Central memory CD8-positive, alpha-beta T cell (primary cell): ENCODE measurements around the gene MSANTD1.
"Not testable (repeated sequence)": the region's sequence is repeated elsewhere in the genome, so short reads cannot be mapped to it uniquely, and the experiment has no call there.

Experiments used
- ATAC-seq: fragments of 150-1000 bp; cut with Tn5 transposase; replicated peaks from 2 replicates; pipeline ENCODE4 v1.10.0; 2022; ENCODE audit warnings: mild to moderate bottlenecking, moderate FRiP score, moderate number of reproducible peaks; ENCODE audit not compliant: poor library complexity, severe bottlenecking; ENCODE audit errors: extremely low read depth
- DNase-seq, 2 donors: peaks; one replicate each; pipeline ENCODE4 v3.0.0; 2021; ENCODE audit warnings: low spot score in 2 of 2
- H3K27ac Mint-ChIP-seq: one replicate; pipeline ENCODE4 v1.8.0; 2022; ENCODE audit warnings: low read depth, mild to moderate bottlenecking, moderate library complexity, mixed read lengths
- H3K27me3 Mint-ChIP-seq: one replicate; pipeline ENCODE4 v1.8.0; 2022; ENCODE audit warnings: mixed read lengths
- H3K36me3 Mint-ChIP-seq: one replicate; pipeline ENCODE4 v1.8.0; 2022; ENCODE audit warnings: mild to moderate bottlenecking, moderate library complexity, mixed read lengths; ENCODE audit not compliant: insufficient read depth
- H3K4me1 Mint-ChIP-seq: one replicate; pipeline ENCODE4 v1.8.0; 2022; ENCODE audit warnings: mixed read lengths
- H3K4me3 Mint-ChIP-seq: one replicate; pipeline ENCODE4 v1.8.0; 2022; ENCODE audit warnings: mild to moderate bottlenecking, moderate library complexity, mixed read lengths
- H3K9me3 Mint-ChIP-seq: one replicate; pipeline ENCODE4 v1.8.0; 2022; ENCODE audit warnings: mixed read lengths

Gene MSANTD1

GRCh38 chr4:3297066-3297859, 48.3 kb downstream of the MSANTD1 start:
- Mint-ChIP-seq H3K4me1 (peaks cover 38% of the 10 kb centered on the region), H3K27ac (peak overlapping the region; percentile 18), H3K27me3 (no peaks in the 10 kb centered on the region), H3K36me3 (peaks cover 7% of the 10 kb centered on the region), H3K9me3 (no peaks in the 10 kb centered on the region), H3K4me3 (no peak overlapping the region)
- ATAC-seq (no peak), DNase-seq (no peak)

DNA sequence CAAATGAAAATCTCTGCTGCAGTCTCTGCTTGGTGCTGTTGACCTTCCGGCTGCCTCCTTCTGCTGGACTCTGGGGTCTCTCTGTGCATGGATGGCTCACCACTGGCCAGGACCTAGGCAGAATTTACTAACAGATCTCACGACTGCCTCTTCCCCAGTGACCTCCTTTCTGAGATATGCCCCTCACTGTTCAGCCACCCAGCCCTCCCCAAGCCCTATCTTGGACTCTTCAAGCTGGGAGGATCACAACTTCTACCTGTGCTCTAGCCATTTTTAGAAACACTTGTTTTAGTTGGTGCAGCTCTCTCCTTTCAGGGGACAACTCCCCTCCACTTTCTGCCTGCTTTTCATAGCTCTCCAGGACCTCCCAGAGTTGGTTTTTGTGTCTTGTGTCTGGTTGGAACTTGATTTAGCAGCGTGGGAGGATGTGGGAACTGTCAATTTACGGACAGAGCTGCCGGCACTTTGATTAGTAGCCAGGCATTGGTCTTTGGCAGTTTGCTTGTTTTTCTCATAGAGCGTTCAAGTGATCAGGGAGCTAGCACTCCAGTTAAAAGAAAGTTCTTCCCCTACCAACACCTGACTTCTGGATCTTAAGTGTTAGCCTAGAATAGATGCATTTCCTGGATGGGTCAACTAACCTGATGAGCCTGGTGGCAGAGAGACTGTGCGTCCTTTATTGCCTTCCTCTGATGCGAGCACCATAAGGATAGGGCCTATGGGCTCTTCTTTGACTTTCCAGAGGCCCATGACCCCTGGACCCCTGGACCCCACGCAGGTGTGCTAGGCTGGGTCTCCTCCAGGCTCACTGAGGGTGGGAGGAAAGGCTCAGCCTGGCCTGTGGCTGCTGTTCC, 50.4 kb downstream of the MSANTD1 start:
- H3K4me1 Mint-ChIP-seq = peaks cover 43% of the 10 kb centered on the region
- DNase-seq = no peak
- H3K27ac Mint-ChIP-seq = no peak overlapping the region
- H3K9me3 Mint-ChIP-seq = no peaks in the 10 kb centered on the region
- H3K36me3 Mint-ChIP-seq = peaks cover 10% of the 10 kb centered on the region
- no peak overlapping the region for H3K4me3 Mint-ChIP-seq
- H3K27me3 Mint-ChIP-seq = no peaks in the 10 kb centered on the region
- ATAC-seq = no peak

DNA sequence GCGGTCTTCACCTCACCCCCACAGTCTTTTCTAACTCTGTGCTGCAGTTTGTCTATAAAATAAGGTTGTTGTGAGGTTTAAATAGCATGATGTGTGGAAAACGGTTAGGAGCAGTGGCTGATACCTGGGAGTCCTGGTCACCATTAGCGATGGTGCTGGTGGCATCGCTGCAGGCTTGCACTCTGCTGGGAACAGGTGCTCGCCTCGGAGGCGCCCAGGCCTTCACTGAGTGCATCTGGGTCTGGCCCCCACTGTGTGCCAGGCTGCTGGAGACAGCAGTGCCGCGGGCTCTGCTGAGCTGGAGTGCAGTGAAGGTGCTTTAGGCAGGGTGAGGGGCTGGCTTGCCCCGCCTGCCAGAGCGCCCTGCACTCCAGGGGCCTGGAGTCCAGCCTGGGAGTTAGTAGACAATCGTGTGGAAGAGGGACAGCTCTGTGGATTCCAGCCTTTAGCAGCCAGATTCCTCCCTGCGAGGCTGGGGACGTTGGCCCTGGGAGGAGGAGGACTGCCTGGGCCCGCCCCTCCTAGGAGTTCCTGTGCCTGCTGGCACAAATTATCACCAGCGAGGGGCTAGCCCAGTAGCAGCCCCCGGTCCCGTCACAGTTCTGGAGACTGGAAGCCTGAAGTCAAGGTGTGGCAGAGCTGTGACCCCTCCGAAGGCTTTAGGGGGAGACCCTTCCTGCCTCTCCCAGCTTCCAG, 51.2 kb downstream of the MSANTD1 start:
- Mint-ChIP-seq H3K27ac (no peak overlapping the region), H3K4me3 (no peak overlapping the region), H3K27me3 (no peaks in the 10 kb centered on the region), H3K36me3 (peaks cover 10% of the 10 kb centered on the region), H3K4me1 (peaks cover 38% of the 10 kb centered on the region), H3K9me3 (no peaks in the 10 kb centered on the region)
- ATAC-seq (no peak), DNase-seq (no peak)

GRCh38 chr4:3300882-3301281, 51.9 kb downstream of the MSANTD1 start:
- peak overlapping the region; percentile 88 for H3K4me3 Mint-ChIP-seq
- peak overlapping the region; percentile 92 for H3K27ac Mint-ChIP-seq
- not testable (repeated sequence) for ATAC-seq, DNase-seq, H3K9me3 Mint-ChIP-seq, H3K27me3 Mint-ChIP-seq
- peaks cover 38% of the 10 kb centered on the region for H3K4me1 Mint-ChIP-seq
- H3K36me3 Mint-ChIP-seq = peaks cover 10% of the 10 kb centered on the region

- H3K27ac Mint-ChIP-seq = peak overlapping the region; percentile 92
- H3K9me3 Mint-ChIP-seq = no peaks in the 10 kb centered on the region
- peaks cover 38% of the 10 kb centered on the region for H3K4me1 Mint-ChIP-seq
- peaks cover 10% of the 10 kb centered on the region for H3K36me3 Mint-ChIP-seq
- H3K27me3 Mint-ChIP-seq = no peaks in the 10 kb centered on the region
- DNase-seq (no peak), ATAC-seq (peak; percentile 16)
- H3K4me3 Mint-ChIP-seq = peak overlapping the region; percentile 88
Measured at GRCh38 chr4:3301450-3302172, 52.7 kb downstream of the MSANTD1 start.

- peak; percentile 97 for ATAC-seq
- peak; percentile 81 to 92 for DNase-seq
- Mint-ChIP-seq H3K27ac (peak overlapping the region; percentile 92), H3K36me3 (peaks cover 10% of the 10 kb centered on the region), H3K4me1 (peaks cover 38% of the 10 kb centered on the region), H3K9me3 (no peaks in the 10 kb centered on the region), H3K27me3 (no peaks in the 10 kb centered on the region), H3K4me3 (peak overlapping the region; percentile 88)
Measured at GRCh38 chr4:3302173-3302785, 53.3 kb downstream of the MSANTD1 start.

- Mint-ChIP-seq H3K36me3 (peaks cover 10% of the 10 kb centered on the region), H3K27me3 (no peaks in the 10 kb centered on the region), H3K27ac (peak overlapping the region; percentile 92), H3K4me3 (peak overlapping the region; percentile 88), H3K4me1 (peaks cover 32% of the 10 kb centered on the region), H3K9me3 (no peaks in the 10 kb centered on the region)
- ATAC-seq (peak; percentile 33), DNase-seq (peak in 1 of 2 donors; percentile 36)
Measured at GRCh38 chr4:3302786-3303564, 54.0 kb downstream of the MSANTD1 start.

DNA sequence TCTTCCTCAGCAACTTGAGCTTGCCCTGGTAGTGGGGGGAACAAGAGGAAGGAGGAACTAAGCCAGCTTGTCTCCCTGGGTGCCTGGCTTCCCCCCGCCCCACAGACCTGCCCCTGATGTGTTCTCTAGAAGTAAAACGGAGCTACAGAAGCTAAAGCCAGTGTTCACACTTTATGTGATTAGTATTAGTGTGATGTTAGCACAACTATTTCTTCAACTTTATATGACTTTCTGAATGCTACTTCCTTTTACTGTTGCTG, 54.5 kb downstream of the MSANTD1 start:
- H3K36me3 Mint-ChIP-seq = peaks cover 10% of the 10 kb centered on the region
- H3K4me1 Mint-ChIP-seq = peaks cover 32% of the 10 kb centered on the region
- H3K9me3 Mint-ChIP-seq = no peaks in the 10 kb centered on the region
- peak overlapping the region; percentile 92 for H3K27ac Mint-ChIP-seq
- ATAC-seq (no peak), DNase-seq (no peak)
- no peaks in the 10 kb centered on the region for H3K27me3 Mint-ChIP-seq
- peak overlapping the region; percentile 88 for H3K4me3 Mint-ChIP-seq

GRCh38 chr4:3303923-3304710, 55.2 kb downstream of the MSANTD1 start:
- Mint-ChIP-seq H3K4me3 (peak overlapping the region; percentile 88), H3K4me1 (peaks cover 32% of the 10 kb centered on the region), H3K27ac (peak overlapping the region; percentile 92), H3K36me3 (peaks cover 10% of the 10 kb centered on the region), H3K27me3 (no peaks in the 10 kb centered on the region), H3K9me3 (no peaks in the 10 kb centered on the region)
- ATAC-seq (no peak), DNase-seq (no peak)

DNA sequence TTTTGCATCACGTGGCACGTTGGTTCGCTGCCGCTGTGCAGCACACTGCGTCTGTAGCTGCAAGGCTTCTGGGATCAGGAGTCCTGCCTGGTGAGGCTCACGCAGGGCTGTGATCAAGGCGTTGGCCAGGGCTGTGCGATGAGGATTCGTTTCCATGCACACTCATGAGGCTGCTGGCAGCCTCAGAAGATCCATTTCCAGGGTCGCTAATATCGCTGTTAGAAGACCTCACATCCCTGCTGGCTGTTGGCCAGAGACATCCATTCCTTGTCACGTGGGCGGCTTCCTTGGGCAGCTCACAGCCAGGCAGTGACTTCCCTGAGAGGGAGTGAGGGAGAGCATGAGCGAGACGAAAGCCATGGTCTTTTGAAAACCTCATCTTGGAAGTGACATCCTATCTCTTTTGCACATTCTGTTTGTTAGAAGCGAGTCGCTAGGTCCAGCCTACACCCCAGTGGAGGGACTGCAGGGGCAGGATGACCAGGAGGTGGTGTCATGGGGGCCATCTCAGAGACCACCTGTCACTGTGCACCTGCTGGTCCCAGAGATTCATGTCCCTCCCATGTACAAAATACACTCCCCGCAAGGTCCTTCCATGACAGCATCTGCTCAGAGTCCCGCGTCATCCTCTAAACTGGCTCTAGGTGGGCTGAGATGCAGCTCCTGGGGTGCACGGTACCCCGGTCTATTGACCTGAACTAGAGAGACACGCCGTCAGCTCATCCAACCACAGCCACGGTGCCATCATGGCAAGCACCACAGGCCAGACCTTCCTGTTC, 56.1 kb downstream of the MSANTD1 start:
- Mint-ChIP-seq H3K4me3 (no peak overlapping the region), H3K27ac (no peak overlapping the region), H3K36me3 (peaks cover 10% of the 10 kb centered on the region), H3K27me3 (no peaks in the 10 kb centered on the region), H3K9me3 (no peaks in the 10 kb centered on the region), H3K4me1 (peaks cover 32% of the 10 kb centered on the region)
- DNase-seq (no peak), ATAC-seq (no peak)
